ENCODE measurements around the gene UNC5A.

Gene UNC5A

GRCh38 chr5:176886336-176887251, 76.2 kb downstream of the UNC5A start:
- no peaks in the 10 kb centered on the region for H3K79me2 ChIP-seq (ENCODE audit: insufficient read depth, low read length)
- H3K36me3 ChIP-seq (ENCODE audit: insufficient read depth, low read length): no peaks in the 10 kb centered on the region
- H4K20me1 ChIP-seq (ENCODE audit: insufficient read depth, low read length): peaks cover 6% of the 10 kb centered on the region
- no peak for ATAC-seq (ENCODE audit: insufficient read depth, low read depth)
- H3K4me1 ChIP-seq (ENCODE audit: insufficient read depth, low read length): no peaks in the 10 kb centered on the region
- H3K4me3 ChIP-seq (ENCODE audit: low read depth in 1 of 2, low read length in 2 of 2): no peak overlapping the region
- no peaks in the 10 kb centered on the region for H3K27me3 ChIP-seq (ENCODE audit: insufficient read depth, low read length, poor library complexity)
- H3K9ac ChIP-seq (ENCODE audit: low read depth, low read length): no peak overlapping the region
- H3K4me2 ChIP-seq (ENCODE audit: insufficient read depth, low read length): no peak overlapping the region
- no peak for DNase-seq
- no peak overlapping the region for H2AFZ ChIP-seq (ENCODE audit: low read depth, low read length)
- H3K9me3 ChIP-seq (ENCODE audit: insufficient read depth, low read length, severe bottlenecking): no peaks in the 10 kb centered on the region
- TF ChIP-seq EZH2 (IDR thresholded peaks at IDR 0.05; ENCODE audit: borderline replicate concordance, low read depth, low read length, severe bottlenecking) (no peak), CTCF (IDR thresholded peaks at IDR 0.05; ENCODE audit: borderline replicate concordance, extremely low read depth, low read length, poor library complexity, severe bottlenecking) (no peak)
- no peak overlapping the region for H3K27ac ChIP-seq (ENCODE audit: low read length)

- ATAC-seq (ENCODE audit: insufficient read depth, low read depth) (no peak), DNase-seq (no peak)
- Histone ChIP-seq H3K36me3 (ENCODE audit: insufficient read depth, low read length) (no peaks in the 10 kb centered on the region), H3K4me3 (ENCODE audit: low read depth in 1 of 2, low read length in 2 of 2) (no peak overlapping the region), H3K9ac (ENCODE audit: low read depth, low read length) (no peak overlapping the region), H3K4me2 (ENCODE audit: insufficient read depth, low read length) (no peak overlapping the region), H3K27ac (ENCODE audit: low read length) (no peak overlapping the region), H3K27me3 (ENCODE audit: insufficient read depth, low read length, poor library complexity) (no peaks in the 10 kb centered on the region), H3K79me2 (ENCODE audit: insufficient read depth, low read length) (no peaks in the 10 kb centered on the region), H3K4me1 (ENCODE audit: insufficient read depth, low read length) (no peaks in the 10 kb centered on the region), H4K20me1 (ENCODE audit: insufficient read depth, low read length) (peaks cover 6% of the 10 kb centered on the region), H3K9me3 (ENCODE audit: insufficient read depth, low read length, severe bottlenecking) (no peaks in the 10 kb centered on the region), H2AFZ (ENCODE audit: low read depth, low read length) (no peak overlapping the region)
- TF ChIP-seq EZH2 (IDR thresholded peaks at IDR 0.05; ENCODE audit: borderline replicate concordance, low read depth, low read length, severe bottlenecking) (no peak), CTCF (IDR thresholded peaks at IDR 0.05; ENCODE audit: borderline replicate concordance, extremely low read depth, low read length, poor library complexity, severe bottlenecking) (no peak)
Measured at GRCh38 chr5:176887252-176887849, 77.0 kb downstream of the UNC5A start.

GRCh38 chr5:176888016-176888864, 77.9 kb downstream of the UNC5A start:
- no peak overlapping the region for H3K4me3 ChIP-seq (ENCODE audit: low read depth in 1 of 2, low read length in 2 of 2)
- H3K79me2 ChIP-seq (ENCODE audit: insufficient read depth, low read length): no peaks in the 10 kb centered on the region
- H3K9ac ChIP-seq (ENCODE audit: low read depth, low read length): no peak overlapping the region
- DNase-seq: no peak
- no peaks in the 10 kb centered on the region for H3K4me1 ChIP-seq (ENCODE audit: insufficient read depth, low read length)
- no peaks in the 10 kb centered on the region for H3K9me3 ChIP-seq (ENCODE audit: insufficient read depth, low read length, severe bottlenecking)
- H3K4me2 ChIP-seq (ENCODE audit: insufficient read depth, low read length): no peak overlapping the region
- no peaks in the 10 kb centered on the region for H3K36me3 ChIP-seq (ENCODE audit: insufficient read depth, low read length)
- H2AFZ ChIP-seq (ENCODE audit: low read depth, low read length): no peak overlapping the region
- no peak for ATAC-seq (ENCODE audit: insufficient read depth, low read depth)
- H3K27ac ChIP-seq (ENCODE audit: low read length): no peak overlapping the region
- H4K20me1 ChIP-seq (ENCODE audit: insufficient read depth, low read length): peaks cover 3% of the 10 kb centered on the region
- TF ChIP-seq CTCF (IDR thresholded peaks at IDR 0.05; ENCODE audit: borderline replicate concordance, extremely low read depth, low read length, poor library complexity, severe bottlenecking) (no peak), EZH2 (IDR thresholded peaks at IDR 0.05; ENCODE audit: borderline replicate concordance, low read depth, low read length, severe bottlenecking) (no peak)
- no peaks in the 10 kb centered on the region for H3K27me3 ChIP-seq (ENCODE audit: insufficient read depth, low read length, poor library complexity)
